GM12892 (cell line): ENCODE measurements around the gene TLX2.
"Not testable (repeated sequence)": the region's sequence is repeated elsewhere in the genome, so short reads cannot be mapped to it uniquely, and the experiment has no call there.

Experiments
- DNase-seq: peaks from one replicate; pipeline ENCODE4 v3.0.0; 2011; ENCODE audit not compliant: insufficient read length
- FAIRE-seq: peaks from 2 replicates; lab custom pipeline; 2011; peaks lifted over from hg19 to GRCh38; lab: Jason Lieb, UNC
- POLR2A ChIP-seq: IDR thresholded peaks from 2 replicates; pipeline ENCODE4 v1.6.1; 2011; ENCODE audit warnings: low read depth, low read length, control low read depth
- POLR2AphosphoS5 ChIP-seq: IDR thresholded peaks from 2 replicates; pipeline ENCODE4 v1.6.1; 2011; ENCODE audit warnings: low read depth, low read length, control low read depth
- TAF1 ChIP-seq: IDR thresholded peaks from 2 replicates; pipeline ENCODE4 v1.6.1; 2011; ENCODE audit warnings: low read depth, mild to moderate bottlenecking, control low read depth, low read length, borderline replicate concordance

Gene TLX2

DNA sequence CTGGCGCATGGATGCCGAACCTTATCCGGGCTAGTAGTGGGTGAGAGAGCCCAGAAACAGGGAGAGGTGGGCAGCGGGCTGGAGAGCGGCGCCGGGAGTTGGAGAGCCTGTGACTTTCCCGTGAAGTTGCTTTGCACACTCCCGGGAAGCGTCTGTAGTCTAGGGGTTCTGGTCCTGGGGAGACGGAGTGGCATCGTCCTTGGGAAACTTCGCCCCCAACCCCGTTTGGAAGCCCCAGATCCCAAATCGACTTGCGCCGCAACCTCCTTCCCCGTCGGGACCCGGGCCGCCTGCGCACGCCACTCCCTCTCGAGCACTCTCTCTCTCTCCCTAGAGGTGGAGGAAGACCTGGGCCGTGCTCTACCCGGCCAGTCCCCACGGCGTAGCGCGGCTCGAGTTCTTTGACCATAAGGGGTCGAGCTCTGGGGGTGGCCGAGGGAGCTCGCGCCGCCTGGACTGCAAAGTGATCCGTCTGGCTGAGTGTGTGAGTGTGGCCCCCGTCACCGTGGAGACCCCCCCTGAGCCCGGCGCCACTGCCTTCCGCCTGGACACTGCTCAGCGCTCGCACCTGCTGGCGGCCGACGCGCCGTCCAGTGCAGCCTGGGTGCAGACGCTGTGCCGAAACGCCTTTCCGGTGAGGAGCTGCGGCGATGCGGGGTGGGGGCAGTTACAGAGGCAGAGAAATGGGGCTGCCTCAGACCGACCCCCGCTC lies 40.7 kb downstream of the TLX2 start:
- TF ChIP-seq POLR2A (no peak; the same call in 1 of the 2 replicates), POLR2AphosphoS5 (no peak), TAF1 (no peak)
- DNase-seq (no peak), FAIRE-seq (peak; percentile 71)

DNA sequence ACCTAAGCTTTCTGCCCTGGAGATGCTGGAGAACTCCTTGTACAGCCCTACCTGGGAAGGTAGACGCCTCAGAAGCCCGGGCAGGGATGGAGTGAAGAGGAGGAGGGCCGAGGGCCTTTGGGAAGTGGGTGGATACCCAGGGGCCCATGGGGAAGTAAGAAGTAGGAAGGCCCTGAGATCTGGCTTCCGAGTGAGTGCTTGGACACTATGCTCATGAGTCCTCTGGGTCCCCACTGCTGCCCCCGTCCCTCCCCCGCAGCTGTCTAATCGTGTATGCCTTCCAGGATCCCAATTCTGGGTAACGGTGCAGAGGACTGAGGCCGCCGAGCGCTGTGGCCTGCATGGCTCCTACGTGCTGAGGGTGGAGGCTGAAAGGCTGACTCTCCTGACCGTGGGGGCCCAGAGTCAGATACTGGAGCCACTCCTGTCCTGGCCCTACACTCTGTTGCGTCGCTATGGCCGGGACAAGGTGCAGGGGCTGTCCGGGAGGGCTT lies 41.4 kb downstream of the TLX2 start:
- TF ChIP-seq TAF1 = no peak
- TF ChIP-seq POLR2AphosphoS5 = no peak
- no peak for TF ChIP-seq POLR2A
- no peak for DNase-seq
- FAIRE-seq = no peak

DNA sequence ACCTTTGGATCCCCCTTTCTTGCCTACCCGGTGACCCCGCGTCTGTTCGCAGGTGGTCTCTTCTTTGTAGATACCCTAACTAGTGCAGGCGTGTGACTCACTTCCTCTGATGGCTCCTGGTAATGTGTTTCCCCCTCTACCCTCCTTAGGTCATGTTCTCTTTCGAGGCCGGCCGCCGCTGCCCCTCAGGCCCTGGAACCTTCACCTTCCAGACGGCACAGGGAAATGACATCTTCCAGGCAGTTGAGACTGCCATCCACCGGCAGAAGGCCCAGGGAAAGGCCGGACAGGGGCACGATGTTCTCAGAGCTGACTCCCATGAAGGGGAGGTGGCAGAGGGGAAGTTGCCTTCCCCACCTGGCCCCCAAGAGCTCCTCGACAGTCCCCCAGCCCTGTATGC lies 41.9 kb downstream of the TLX2 start:
- FAIRE-seq = no peak
- TF ChIP-seq POLR2A = no peak
- TF ChIP-seq TAF1 = no peak
- no peak; the same call in 1 of the 2 replicates for TF ChIP-seq POLR2AphosphoS5
- no peak for DNase-seq

DNA sequence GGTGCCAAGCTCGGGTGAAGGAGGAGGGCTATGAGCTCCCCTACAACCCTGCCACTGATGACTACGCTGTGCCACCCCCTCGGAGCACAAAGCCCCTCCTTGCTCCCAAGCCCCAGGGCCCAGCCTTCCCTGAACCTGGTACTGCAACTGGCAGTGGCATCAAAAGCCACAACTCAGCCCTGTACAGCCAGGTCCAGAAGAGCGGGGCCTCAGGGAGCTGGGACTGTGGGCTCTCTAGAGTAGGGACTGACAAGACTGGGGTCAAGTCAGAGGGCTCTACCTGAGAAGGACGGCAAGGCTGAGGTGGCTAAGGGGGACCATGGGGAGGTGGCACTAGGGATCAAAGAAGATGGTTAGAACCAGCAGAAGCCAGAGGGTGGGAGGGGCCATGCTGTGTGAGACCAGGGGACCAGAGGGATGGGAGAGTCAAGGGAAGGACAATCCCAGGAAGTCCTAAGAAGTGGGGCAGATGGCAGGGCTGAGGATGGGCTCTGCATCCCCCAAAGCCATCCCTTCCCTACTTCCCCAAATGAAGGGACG lies 42.7 kb downstream of the TLX2 start:
- no peak for FAIRE-seq
- TF ChIP-seq POLR2A (peak; percentile 41; the same call in 1 of the 2 replicates), POLR2AphosphoS5 (no peak; the same call in 1 of the 2 replicates), TAF1 (no peak)
- no peak for DNase-seq

DNA sequence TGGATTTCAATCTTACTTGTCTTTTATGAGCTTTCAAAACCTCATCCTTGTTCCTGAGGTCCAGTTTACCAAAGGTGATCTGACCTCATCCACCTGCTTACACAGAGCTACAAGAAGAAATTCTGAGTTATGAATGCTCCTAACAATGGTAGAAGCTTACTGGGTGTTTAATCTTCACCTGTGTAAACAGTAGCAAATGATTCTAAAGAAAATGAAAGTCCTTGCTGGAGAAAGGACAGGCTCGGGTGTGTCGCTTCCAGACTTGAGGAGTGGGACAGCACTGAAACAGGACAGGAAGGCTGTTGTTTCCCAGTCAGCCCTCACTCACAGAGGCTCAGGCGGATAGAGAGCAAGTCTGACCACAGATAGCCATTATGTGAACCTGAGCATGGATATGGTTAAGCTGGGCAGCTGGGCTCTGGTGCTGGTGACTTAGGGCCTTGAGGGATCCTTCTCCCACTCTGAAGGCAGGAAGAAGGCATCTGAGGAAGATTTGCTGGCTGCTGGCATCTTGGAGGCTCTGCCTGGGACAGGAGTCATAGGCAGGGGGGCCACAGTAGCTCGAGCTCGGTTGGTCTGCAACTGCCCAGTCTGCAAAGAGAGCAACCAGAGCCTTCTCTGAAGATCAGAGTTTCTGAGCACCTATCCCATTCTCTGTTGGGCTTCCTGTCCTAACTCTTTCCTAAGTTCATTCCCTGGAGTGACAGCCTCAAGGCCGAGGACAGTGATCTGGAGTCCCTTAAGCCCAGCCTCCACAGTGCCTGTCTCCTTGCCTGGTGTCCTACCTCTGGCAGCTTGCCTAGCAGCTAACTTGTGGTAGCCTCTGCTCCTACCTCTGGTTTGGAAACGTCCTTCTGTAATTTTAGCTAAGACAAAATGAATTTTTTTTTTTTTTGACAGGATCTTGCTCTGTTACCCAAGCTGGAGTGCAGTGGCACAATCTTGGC lies 44.3 kb downstream of the TLX2 start:
- peak; percentile 15; the same call in 1 of the 2 replicates for TF ChIP-seq POLR2AphosphoS5
- no peak for TF ChIP-seq TAF1
- TF ChIP-seq POLR2A = 0 out of 2 replicates have a peak, but pooled peaks have one; percentile 21
- FAIRE-seq (no peak), DNase-seq (no peak)

DNA sequence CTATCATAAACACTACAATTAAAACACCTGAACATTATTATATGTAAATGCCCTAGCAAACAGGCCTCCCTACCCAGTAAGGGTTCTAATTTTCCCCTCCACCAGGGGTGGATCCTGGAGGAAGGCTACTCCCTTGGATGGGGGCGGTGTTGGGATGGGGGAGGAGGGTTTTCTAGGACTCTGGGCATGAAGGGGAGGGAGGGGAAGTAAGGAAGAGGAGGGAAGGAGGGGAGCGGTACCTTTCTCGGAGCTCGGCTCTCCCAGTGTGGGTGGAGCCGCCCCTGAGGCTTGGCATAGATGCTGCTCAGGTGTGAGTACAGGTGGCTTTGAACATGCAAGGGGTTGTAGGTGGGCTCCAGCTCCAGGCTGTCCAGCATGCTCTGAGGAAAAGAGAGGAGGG lies 45.7 kb downstream of the TLX2 start:
- DNase-seq (no peak), FAIRE-seq (no peak)
- TF ChIP-seq TAF1 (no peak), POLR2AphosphoS5 (no peak), POLR2A (no peak)

DNA sequence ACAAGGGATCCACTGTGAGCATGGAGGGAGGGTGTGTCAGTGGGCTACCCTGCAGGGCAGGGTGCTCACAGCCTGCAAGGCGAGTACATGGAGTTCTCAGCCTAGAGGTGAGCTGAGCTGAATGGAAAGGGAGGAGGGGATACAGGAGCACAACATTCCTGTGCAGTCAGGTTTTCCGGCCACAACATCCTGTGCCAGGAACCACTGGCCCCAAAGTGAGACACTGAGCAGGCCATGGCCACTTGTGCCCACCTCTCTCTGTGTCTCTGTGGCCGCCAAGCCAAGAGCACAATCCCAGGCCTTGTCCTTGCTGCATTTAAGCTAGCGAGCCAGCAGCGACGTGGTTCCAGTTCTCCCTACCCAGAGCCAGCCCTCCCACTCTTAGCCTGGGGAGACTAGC lies 46.3 kb downstream of the TLX2 start:
- DNase-seq = no peak
- no peak for TF ChIP-seq POLR2AphosphoS5
- peak; percentile 12; the same call in 1 of the 2 replicates for TF ChIP-seq POLR2A
- no peak for TF ChIP-seq TAF1
- FAIRE-seq = no peak

DNA sequence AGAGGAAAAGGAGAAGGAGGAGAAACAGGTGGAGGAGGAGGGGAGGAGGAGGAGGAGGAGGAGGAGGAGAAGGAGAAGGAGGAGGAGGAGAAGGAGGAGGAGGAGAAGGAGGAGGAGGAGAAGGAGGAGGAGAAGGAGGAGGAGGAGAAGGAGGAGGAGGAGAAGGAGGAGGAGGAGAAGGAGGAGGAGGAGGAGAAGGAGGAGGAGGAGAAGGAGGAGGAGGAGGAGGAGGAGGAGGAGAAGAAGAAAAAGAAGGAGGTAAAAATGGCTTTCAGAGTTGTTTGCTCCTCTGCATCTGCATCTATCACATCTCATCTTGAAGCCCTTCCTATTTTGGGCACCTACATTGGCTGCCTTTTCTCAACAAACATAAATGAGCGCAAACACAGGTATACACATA lies 46.8 kb downstream of the TLX2 start:
- not testable (repeated sequence) for DNase-seq, FAIRE-seq

DNA sequence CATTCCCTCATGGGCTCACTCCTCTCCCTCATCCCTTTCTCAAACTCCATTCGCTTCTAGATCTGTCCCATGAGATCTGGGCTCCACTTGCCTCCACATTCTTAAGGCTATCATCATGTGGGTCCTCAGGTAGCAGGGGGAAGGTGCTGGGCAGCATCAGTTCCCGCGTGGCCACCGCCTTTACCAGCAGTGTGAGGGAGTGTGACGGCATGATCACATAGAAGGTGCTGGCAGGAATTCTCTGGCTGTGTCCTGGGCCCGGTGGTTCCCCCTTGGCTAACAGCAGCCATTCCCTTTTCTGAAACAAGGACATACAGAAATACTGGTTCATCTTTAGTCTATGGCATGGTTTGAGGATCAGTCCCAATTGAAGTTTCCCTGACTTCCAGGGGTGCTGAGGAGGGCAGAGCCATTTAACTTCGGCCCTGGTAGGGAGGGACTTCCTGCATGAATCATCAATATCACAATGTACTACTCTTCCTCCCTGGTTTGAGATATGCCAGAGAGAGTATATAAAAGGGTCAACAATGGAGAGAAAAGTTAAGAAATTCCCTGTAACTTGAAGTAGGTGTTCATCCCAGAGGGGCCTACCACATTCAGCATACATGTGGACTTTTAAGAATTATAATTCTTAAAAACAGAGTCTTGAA lies 48.0 kb downstream of the TLX2 start:
- no peak for TF ChIP-seq TAF1
- no peak for TF ChIP-seq POLR2AphosphoS5
- TF ChIP-seq POLR2A = no peak
- no peak for FAIRE-seq
- DNase-seq = no peak

DNA sequence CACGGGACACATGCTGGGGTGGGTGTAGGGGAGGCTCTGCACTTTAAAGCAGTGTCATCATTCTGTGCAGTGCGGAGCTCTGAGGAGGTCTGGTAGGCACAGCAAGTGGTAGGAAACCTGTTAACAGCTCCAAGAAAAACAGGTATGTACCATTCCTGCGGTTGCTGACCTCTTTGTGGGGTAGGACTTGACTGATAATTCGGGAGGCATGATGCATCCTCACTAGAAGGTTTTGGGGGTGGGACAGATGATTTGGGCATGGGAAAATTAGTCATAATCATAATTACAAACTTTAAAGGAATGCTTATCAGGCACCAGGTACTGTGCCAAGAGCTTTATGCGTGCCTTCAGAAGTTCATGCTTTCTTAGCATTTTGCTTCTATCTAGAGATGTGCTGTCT lies 50.0 kb downstream of the TLX2 start:
- no peak for TF ChIP-seq POLR2AphosphoS5
- no peak for TF ChIP-seq POLR2A
- no peak for TF ChIP-seq TAF1
- DNase-seq = no peak
- FAIRE-seq = no peak
